HepG2 (cell line): ENCODE results near the gene RFXAP. TPM values are rescaled to one million over a fixed set of nuclear protein-coding genes. Genes with fewer than 3 reads are reported as not detected.

ENCODE experiments used
- AGO1 ChIP-seq: fragments of 200-400 bp; formaldehyde crosslinking; IDR thresholded peaks from 2 replicates; pipeline ENCODE4 v1.6.1; 2017; ENCODE audit warnings: mild to moderate bottlenecking, low read depth, low read length, moderate library complexity; ENCODE audit not compliant: poor library complexity, severe bottlenecking
- ATF1 ChIP-seq: IDR thresholded peaks from 2 replicates; pipeline ENCODE4 v1.6.1; 2016; ENCODE audit warnings: mild to moderate bottlenecking, control low read depth
- BRCA1 ChIP-seq: sonication (generic); formaldehyde crosslinking; IDR thresholded peaks from 2 replicates; pipeline ENCODE4 v1.4.0; 2020; ENCODE audit warnings: missing genetic modification reagents
- CERS6 ChIP-seq: sonication (generic); formaldehyde crosslinking; IDR thresholded peaks from 2 replicates; pipeline ENCODE4 v1.5.0; 2020; ENCODE audit warnings: missing genetic modification reagents
- CHD4 ChIP-seq: fragments of 200-600 bp; sonication (generic); IDR thresholded peaks from 2 replicates; pipeline ENCODE4 v1.7.0; 2017; ENCODE audit warnings: mild to moderate bottlenecking, low read length, borderline replicate concordance
- ELF3 ChIP-seq: IDR thresholded peaks from 2 replicates; pipeline ENCODE4 v1.6.1; 2016; ENCODE audit warnings: missing genetic modification reagents, missing compliant biosample characterization
- ELF4 ChIP-seq: sonication (generic); formaldehyde crosslinking; IDR thresholded peaks from 2 replicates; pipeline ENCODE4 v1.5.0; 2020; ENCODE audit warnings: missing genetic modification reagents, mild to moderate bottlenecking, moderate library complexity, borderline replicate concordance
- GATAD2A ChIP-seq: IDR thresholded peaks from 2 replicates; pipeline ENCODE4 v1.6.1; 2016
- HNRNPL ChIP-seq: fragments of 200-400 bp; formaldehyde crosslinking; IDR thresholded peaks from 2 replicates; pipeline ENCODE4 v1.6.1; 2017; ENCODE audit warnings: mild to moderate bottlenecking, low read depth, low read length
- IKZF1 ChIP-seq: fragments of 450-650 bp; IDR thresholded peaks from 2 replicates; pipeline ENCODE4 v1.7.1; 2016
- KLF16 ChIP-seq, 2 experiments: sonication (generic) in 1 of 2; formaldehyde crosslinking in 1 of 2; IDR thresholded peaks; 2 replicates each; pipeline versions ENCODE4 v1.6.1 to v1.8.0; 2016 to 2023; ENCODE audit warnings: missing genetic modification reagents in 2 of 2, missing compliant biosample characterization in 1 of 2
- MBD4 ChIP-seq: IDR thresholded peaks from 2 replicates; pipeline ENCODE4 v1.6.1; 2012; ENCODE audit warnings: low read length, inconsistent platforms, borderline replicate concordance
- NFIC ChIP-seq: IDR thresholded peaks from 2 replicates; pipeline ENCODE4 v1.6.1; 2012; ENCODE audit warnings: mild to moderate bottlenecking, low read length, inconsistent platforms
- NFYC ChIP-seq: IDR thresholded peaks from 2 replicates; pipeline ENCODE4 v1.6.1; 2016; ENCODE audit warnings: missing genetic modification reagents, missing compliant biosample characterization
- POGZ ChIP-seq: sonication (generic); formaldehyde crosslinking; IDR thresholded peaks from 2 replicates; pipeline ENCODE4 v1.4.0; 2020; ENCODE audit warnings: mild to moderate bottlenecking, missing genetic modification reagents
- RXRB ChIP-seq: IDR thresholded peaks from 2 replicates; pipeline ENCODE4 v1.6.1; 2016; ENCODE audit warnings: borderline replicate concordance, missing genetic modification reagents, missing compliant biosample characterization
- ZMYM2 ChIP-seq: sonication (generic); formaldehyde crosslinking; IDR thresholded peaks from 2 replicates; pipeline ENCODE4 v1.8.0; 2022; ENCODE audit warnings: mild to moderate bottlenecking, missing genetic modification reagents
- ZNF124 ChIP-seq: sonication (generic); formaldehyde crosslinking; IDR thresholded peaks from 2 replicates; pipeline ENCODE4 v1.4.0; 2020; ENCODE audit warnings: missing genetic modification reagents
- ZNF264 ChIP-seq: sonication (generic); formaldehyde crosslinking; IDR thresholded peaks from 2 replicates; pipeline ENCODE4 v1.4.0; 2020; ENCODE audit warnings: missing genetic modification reagents
- ZNF30 ChIP-seq: sonication (generic); formaldehyde crosslinking; IDR thresholded peaks from 2 replicates; pipeline ENCODE4 v1.5.0; 2020; ENCODE audit warnings: mild to moderate bottlenecking, missing genetic modification reagents
- ZNF430 ChIP-seq: sonication (generic); formaldehyde crosslinking; IDR thresholded peaks from 2 replicates; pipeline ENCODE4 v1.9.0; 2021; ENCODE audit warnings: mild to moderate bottlenecking, missing genetic modification reagents
- ZSCAN25 ChIP-seq: sonication (generic); formaldehyde crosslinking; IDR thresholded peaks from 2 replicates; pipeline ENCODE4 v1.8.0; 2022; ENCODE audit warnings: mild to moderate bottlenecking, missing genetic modification reagents
- polyA plus RNA-seq, 8 experiments: library from polyadenylated mRNA; depleted of rRNA in 3 of 8; stranded (reverse) in 7 of 8; unstranded in 1 of 8; fragments of >200 nt; fragmentation: Illumina TruSeq in 4 of 8; extraction: Trizol in 4 of 8; gene quantifications; 2 replicates each; pipeline versions ENCODE4 v1.2.1 to v1.2.3, GENCODE V29; 2011 to 2016; ENCODE audit warnings: low read depth in 4 of 8, missing spikeins in 1 of 8, mixed read lengths in 1 of 8; ENCODE audit not compliant: insufficient read depth in 1 of 8
- total RNA-seq, 5 experiments: library from RNA; depleted of rRNA; stranded (reverse); fragments of >200 nt; fragmentation: Illumina TruSeq; extraction: Trizol; gene quantifications; 2 replicates each; pipeline ENCODE4 v1.2.3, GENCODE V29; 2016; ENCODE audit warnings: low read depth in 1 of 5
- TF ChIP-seq, protein P1 (sequence below): fragments of 450-650 bp; IDR thresholded peaks from 2 replicates; pipeline ENCODE4 v1.6.1; 2017; ENCODE audit warnings: mild to moderate bottlenecking
- TF ChIP-seq, protein P2 (sequence below): sonication (generic); formaldehyde crosslinking; IDR thresholded peaks from 2 replicates; pipeline ENCODE4 v1.4.0; 2020; ENCODE audit warnings: mild to moderate bottlenecking, missing genetic modification reagents
- TF ChIP-seq, protein P3 (sequence below): sonication (generic); formaldehyde crosslinking; IDR thresholded peaks from 2 replicates; pipeline ENCODE4 v1.5.0; 2020; ENCODE audit warnings: missing genetic modification reagents

Gene RFXAP
- total and polyA plus RNA-seq, 2 of the 13 experiments (the other 11 are each of a cell fraction or from before 2014, with no cell fraction given), result 1.8 to 7.9 TPM

- TF ChIP-seq, protein P1, sequence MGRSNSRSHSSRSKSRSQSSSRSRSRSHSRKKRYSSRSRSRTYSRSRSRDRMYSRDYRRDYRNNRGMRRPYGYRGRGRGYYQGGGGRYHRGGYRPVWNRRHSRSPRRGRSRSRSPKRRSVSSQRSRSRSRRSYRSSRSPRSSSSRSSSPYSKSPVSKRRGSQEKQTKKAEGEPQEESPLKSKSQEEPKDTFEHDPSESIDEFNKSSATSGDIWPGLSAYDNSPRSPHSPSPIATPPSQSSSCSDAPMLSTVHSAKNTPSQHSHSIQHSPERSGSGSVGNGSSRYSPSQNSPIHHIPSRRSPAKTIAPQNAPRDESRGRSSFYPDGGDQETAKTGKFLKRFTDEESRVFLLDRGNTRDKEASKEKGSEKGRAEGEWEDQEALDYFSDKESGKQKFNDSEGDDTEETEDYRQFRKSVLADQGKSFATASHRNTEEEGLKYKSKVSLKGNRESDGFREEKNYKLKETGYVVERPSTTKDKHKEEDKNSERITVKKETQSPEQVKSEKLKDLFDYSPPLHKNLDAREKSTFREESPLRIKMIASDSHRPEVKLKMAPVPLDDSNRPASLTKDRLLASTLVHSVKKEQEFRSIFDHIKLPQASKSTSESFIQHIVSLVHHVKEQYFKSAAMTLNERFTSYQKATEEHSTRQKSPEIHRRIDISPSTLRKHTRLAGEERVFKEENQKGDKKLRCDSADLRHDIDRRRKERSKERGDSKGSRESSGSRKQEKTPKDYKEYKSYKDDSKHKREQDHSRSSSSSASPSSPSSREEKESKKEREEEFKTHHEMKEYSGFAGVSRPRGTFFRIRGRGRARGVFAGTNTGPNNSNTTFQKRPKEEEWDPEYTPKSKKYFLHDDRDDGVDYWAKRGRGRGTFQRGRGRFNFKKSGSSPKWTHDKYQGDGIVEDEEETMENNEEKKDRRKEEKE, result no peak
- TF ChIP-seq HNRNPL, result peak; percentile 62; the same call in 1 of the 2 replicates
- no peak for TF ChIP-seq CHD4
- TF ChIP-seq IKZF1, result no peak
- TF ChIP-seq, protein P2, sequence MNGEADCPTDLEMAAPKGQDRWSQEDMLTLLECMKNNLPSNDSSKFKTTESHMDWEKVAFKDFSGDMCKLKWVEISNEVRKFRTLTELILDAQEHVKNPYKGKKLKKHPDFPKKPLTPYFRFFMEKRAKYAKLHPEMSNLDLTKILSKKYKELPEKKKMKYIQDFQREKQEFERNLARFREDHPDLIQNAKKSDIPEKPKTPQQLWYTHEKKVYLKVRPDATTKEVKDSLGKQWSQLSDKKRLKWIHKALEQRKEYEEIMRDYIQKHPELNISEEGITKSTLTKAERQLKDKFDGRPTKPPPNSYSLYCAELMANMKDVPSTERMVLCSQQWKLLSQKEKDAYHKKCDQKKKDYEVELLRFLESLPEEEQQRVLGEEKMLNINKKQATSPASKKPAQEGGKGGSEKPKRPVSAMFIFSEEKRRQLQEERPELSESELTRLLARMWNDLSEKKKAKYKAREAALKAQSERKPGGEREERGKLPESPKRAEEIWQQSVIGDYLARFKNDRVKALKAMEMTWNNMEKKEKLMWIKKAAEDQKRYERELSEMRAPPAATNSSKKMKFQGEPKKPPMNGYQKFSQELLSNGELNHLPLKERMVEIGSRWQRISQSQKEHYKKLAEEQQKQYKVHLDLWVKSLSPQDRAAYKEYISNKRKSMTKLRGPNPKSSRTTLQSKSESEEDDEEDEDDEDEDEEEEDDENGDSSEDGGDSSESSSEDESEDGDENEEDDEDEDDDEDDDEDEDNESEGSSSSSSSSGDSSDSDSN (CRISPR knock-in tag), result peak; percentile 70; the same call in 1 of the 2 replicates
- TF ChIP-seq KLF16 (CRISPR knock-in tag; IDR thresholded peaks at IDR 0.05), result peak in 1 of 2 experiments; percentile 55; a peak in 1 of 4 replicates
- no peak for TF ChIP-seq RXRB
- no peak for TF ChIP-seq NFYC (CRISPR knock-in tag)
- peak; percentile 39; the same call in 1 of the 2 replicates for TF ChIP-seq ZNF264
- TF ChIP-seq MBD4, result no peak
- no peak for TF ChIP-seq ELF4 (CRISPR knock-in tag)
- no peak for TF ChIP-seq CERS6
- TF ChIP-seq ZNF30, result no peak
- TF ChIP-seq BRCA1 (CRISPR knock-in tag), result no peak
- TF ChIP-seq NFIC, result no peak
- no peak for TF ChIP-seq AGO1
- no peak for TF ChIP-seq GATAD2A (CRISPR knock-in tag)
- no peak for TF ChIP-seq ELF3 (CRISPR knock-in tag)
- TF ChIP-seq ZNF124 (CRISPR knock-in tag), result no peak
- TF ChIP-seq POGZ (CRISPR knock-in tag), result 0 out of 2 replicates have a peak, but pooled peaks have one; percentile 26
- TF ChIP-seq, protein P3, sequence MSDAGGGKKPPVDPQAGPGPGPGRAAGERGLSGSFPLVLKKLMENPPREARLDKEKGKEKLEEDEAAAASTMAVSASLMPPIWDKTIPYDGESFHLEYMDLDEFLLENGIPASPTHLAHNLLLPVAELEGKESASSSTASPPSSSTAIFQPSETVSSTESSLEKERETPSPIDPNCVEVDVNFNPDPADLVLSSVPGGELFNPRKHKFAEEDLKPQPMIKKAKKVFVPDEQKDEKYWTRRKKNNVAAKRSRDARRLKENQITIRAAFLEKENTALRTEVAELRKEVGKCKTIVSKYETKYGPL, result no peak
- TF ChIP-seq ATF1 (CRISPR knock-in tag), result no peak
- no peak for TF ChIP-seq ZSCAN25 (CRISPR knock-in tag)
- no peak for TF ChIP-seq ZMYM2 (CRISPR knock-in tag)
- 0 out of 2 replicates have a peak, but pooled peaks have one; percentile 3 for TF ChIP-seq ZNF430 (CRISPR knock-in tag)
Measured at GRCh38 chr13:36818804-36819738, at the start of gene RFXAP (continued).
